Forelimb muscle (tissue), 1 donor: Measurements from ENCODE around the gene TKFC. TPM values are rescaled to one million over a fixed set of nuclear protein-coding genes. Genes with fewer than 3 reads are reported as not detected.
"Not testable (repeated sequence)": the region's sequence is repeated elsewhere in the genome, so short reads cannot be mapped to it uniquely, and the experiment has no call there.

ENCODE experiments used
- DNase-seq: peaks from one replicate; pipeline ENCODE4 v3.0.0-alpha.2; 2013; ENCODE audit warnings: low read depth
- polyA plus RNA-seq: library from polyadenylated mRNA; unstranded; fragments of 120-200 nt; gene quantifications from one replicate; pipeline ENCODE4 v1.2.1, GENCODE V29; 2013; ENCODE audit not compliant: insufficient read length

The TKFC gene
- polyA plus RNA-seq, 1 donor = 18.5 TPM

DNA sequence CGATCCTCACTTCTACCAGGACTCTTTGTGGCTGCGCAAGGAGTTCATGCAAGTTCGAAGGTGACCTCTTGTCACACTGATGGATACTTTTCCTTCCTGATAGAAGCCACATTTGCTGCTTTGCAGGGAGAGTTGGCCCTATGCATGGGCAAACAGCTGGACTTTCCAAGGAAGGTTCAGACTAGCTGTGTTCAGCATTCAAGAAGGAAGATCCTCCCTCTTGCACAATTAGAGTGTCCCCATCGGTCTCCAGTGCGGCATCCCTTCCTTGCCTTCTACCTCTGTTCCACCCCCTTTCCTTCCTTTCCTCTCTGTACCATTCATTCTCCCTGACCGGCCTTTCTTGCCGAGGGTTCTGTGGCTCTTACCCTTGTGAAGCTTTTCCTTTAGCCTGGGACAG, 35.6 kb downstream of the TKFC start:
- DNase-seq = no peak

DNA sequence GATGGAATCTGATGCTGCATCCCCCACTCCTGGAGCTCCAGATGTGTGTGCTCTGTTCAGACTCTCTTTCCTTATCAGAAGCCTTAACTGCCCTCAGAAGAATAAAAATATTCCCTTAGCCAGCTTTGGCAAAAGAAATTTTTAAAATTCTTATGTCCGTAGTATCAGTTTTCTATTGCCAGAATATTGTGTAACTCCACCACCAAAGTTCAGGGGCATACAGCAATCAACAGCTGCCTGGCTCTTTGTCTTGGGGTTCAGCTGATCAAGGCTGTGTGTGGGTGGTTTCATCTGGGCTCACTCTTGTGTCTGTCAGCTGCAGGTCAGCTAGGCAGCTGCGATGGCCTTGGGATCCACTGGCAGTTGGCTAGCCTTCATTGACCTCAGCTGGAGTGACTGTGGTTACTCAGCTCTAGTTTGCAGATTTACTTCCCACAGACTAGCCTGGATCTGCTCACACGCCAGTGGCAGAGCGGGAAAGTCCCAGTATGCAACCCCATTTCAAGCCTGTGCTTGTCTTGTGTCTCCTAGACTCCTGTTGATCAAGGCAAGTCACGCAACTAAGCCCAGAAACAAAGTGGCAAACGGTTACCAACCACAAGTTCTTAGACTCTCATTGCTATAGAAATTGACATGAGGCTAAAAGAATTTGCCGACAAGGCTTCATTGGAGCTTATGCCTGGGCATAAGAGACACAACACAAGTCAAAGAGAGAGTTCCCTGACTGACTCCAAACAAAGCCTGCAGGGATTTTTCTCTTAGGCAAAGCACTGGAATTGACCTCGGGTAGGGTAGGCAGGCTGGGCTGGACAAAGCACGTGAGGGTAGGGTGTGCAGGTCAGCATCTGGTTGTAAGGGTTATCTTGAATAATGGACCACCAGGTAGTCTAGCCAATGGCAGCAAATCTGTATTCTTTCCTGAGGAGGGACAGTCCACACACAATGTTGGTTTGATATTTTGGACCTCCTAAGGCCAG, 36.6 kb downstream of the TKFC start:
- no peak for DNase-seq

DNA sequence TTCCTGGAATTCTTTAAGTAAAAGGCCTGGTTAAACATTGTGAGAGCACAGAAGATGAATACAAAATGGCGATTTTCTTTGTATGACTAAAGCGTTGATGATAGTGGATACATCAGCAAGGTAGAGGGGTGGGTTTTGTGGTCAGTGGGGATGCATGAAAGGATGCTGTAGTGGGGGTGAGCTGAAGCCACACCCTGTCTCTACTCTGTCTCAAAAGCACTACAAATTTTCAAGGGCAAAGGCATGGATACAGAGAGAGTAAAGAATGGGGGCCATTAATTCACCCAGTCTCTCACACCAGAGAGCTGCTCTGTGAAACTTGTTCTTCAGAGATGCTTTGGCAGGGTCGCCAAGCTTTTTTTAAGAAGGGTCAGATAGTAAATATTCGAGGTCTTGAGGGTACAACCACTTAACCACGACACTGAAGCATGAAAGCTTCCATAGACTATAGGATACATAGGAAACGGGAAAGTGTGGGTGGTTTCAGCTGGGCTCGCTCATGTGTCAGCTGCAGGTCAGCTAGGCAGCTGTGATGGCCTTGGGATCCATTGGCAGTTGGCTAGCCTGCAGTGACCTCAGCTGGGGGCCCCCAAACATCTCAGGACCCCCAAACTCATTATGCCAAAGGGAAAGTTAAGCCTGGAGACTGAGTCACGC, 37.4 kb downstream of the TKFC start:
- no peak for DNase-seq

- DNase-seq = no peak
Measured at GRCh38 chr11:61372659-61373420, 39.8 kb downstream of the TKFC start.

DNA sequence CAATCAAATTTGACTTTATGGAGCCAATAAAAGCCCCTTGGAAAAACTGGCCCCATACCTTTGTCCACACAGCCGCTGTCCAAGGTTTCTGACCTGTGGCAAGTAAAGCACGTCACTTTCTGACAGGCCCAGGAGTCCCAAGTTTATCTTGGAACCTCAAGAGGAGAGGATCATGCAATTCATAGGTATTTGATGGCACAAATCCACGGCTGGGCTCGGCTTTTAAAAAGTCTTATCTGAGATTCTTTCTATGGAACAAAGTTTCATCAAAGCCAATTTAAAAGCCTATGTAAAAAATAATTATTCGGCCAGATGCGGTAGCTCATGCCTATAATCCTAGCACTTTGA, 42.7 kb downstream of the TKFC start:
- no peak for DNase-seq

GRCh38 chr11:61377461-61378160, 44.6 kb downstream of the TKFC start:
- DNase-seq = no peak

DNA sequence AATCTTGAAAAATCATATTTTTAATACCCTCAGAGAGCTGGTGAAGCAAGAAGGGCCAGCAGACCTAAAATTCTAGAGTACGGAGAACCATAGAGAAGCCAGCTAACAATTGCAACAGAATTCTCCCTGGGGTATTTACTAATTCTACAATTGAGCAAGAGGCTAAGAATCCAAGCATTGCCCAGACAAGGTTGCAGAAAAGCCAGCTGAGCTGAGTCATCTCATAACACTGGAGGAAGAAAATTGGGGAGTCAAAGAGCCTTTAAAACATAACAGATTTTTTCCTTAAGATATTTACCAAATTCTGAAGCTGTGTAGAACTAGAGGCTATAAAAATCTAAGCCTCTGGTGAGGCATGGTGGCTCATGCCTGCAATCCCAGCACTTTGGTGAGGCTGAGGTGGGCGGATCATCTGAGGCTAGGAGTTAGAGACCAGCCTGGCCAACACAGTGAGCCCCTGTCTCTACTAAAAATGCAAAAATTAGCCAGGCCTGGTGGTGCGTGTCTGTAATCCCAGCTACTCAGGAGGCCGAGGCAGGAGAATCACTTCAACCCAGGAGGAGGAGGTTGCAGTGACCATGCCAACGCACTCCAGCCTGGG, 45.8 kb downstream of the TKFC start:
- DNase-seq = no peak

DNA sequence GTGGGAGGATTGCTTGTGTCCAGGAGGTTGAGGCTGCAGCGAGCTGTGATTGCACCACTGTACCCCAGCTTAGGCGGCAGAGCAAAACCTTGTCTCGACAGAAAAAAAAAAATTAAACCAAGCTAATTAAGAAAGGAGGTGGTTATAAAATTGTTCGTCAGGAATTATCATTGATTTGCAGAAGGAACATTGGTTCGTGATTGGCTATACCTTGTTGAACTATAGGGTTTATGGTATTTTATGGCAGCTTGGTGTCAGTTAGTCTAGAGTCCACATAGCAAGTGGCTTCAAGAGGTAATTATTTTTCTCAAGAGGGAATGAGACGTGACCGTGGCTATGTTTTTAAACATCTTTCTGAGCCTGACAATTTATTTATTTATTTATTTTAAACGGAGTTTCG, 47.9 kb downstream of the TKFC start:
- no peak for DNase-seq

GRCh38 chr11:61383859-61384258, 50.8 kb downstream of the TKFC start:
- DNase-seq = not testable (repeated sequence)

GRCh38 chr11:61384271-61385242, 51.5 kb downstream of the TKFC start:
- no peak for DNase-seq

DNA sequence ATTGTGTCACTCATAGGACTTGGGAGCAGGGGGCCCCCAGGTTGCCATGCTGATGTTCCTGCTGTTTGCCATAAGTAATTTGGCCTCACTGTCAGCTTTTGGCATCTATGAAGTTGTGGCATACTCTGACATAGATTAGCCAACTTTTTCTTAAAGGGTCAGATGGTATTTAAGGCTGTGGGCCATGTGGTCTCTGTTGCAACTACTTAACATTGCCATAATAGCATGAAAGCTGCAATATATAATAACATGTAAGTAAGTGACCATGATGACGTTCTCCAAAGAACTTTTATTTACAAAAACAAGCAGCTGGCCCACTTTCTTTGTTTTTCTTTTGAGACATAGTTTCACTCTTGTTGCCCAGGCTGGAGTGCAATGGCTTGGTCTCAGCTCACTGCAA, 57.1 kb downstream of the TKFC start:
- no peak for DNase-seq

- no peak for DNase-seq
Measured at GRCh38 chr11:61392981-61393595, 60.1 kb downstream of the TKFC start.

Other genes with a start within 250 kb of the TKFC start
- gene CD5, start 230.7 kb upstream of the TKFC start, polyA plus RNA-seq = 0.13 TPM
- gene VPS37C, start 171.8 kb upstream of the TKFC start, polyA plus RNA-seq = 16.9 TPM
- gene PGA3, start 129.7 kb upstream of the TKFC start, polyA plus RNA-seq = 1.5 TPM
- gene PGA4, start 110.9 kb upstream of the TKFC start, polyA plus RNA-seq = 1.1 TPM
- gene PGA5, start 92.1 kb upstream of the TKFC start, polyA plus RNA-seq = 1.7 TPM
- gene VWCE, start 37.9 kb upstream of the TKFC start, polyA plus RNA-seq = 11.0 TPM
- gene DDB1, start 123 bp upstream of the TKFC start, polyA plus RNA-seq = 195 TPM
- gene CYB561A3, start 28.7 kb downstream of the TKFC start, polyA plus RNA-seq = 16.4 TPM
- 19.1 TPM for gene TMEM138, start 29.1 kb downstream of the TKFC start, polyA plus RNA-seq
- gene TMEM216, start 59.4 kb downstream of the TKFC start, polyA plus RNA-seq = 13.1 TPM
- 72.1 TPM for gene CPSF7, start 96.7 kb downstream of the TKFC start, polyA plus RNA-seq
- gene SDHAF2, start 96.9 kb downstream of the TKFC start, polyA plus RNA-seq = 27.8 TPM
- 0.14 TPM for gene LRRC10B, start 175.5 kb downstream of the TKFC start, polyA plus RNA-seq
- gene SYT7, start 247.8 kb downstream of the TKFC start, polyA plus RNA-seq = 3.3 TPM